ENCODE results near the gene LRFN3.
"Not testable (repeated sequence)": the region's sequence is repeated elsewhere in the genome, so short reads cannot be mapped to it uniquely, and the experiment has no call there.

Gene LRFN3, protein sequence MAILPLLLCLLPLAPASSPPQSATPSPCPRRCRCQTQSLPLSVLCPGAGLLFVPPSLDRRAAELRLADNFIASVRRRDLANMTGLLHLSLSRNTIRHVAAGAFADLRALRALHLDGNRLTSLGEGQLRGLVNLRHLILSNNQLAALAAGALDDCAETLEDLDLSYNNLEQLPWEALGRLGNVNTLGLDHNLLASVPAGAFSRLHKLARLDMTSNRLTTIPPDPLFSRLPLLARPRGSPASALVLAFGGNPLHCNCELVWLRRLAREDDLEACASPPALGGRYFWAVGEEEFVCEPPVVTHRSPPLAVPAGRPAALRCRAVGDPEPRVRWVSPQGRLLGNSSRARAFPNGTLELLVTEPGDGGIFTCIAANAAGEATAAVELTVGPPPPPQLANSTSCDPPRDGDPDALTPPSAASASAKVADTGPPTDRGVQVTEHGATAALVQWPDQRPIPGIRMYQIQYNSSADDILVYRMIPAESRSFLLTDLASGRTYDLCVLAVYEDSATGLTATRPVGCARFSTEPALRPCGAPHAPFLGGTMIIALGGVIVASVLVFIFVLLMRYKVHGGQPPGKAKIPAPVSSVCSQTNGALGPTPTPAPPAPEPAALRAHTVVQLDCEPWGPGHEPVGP

DNA sequence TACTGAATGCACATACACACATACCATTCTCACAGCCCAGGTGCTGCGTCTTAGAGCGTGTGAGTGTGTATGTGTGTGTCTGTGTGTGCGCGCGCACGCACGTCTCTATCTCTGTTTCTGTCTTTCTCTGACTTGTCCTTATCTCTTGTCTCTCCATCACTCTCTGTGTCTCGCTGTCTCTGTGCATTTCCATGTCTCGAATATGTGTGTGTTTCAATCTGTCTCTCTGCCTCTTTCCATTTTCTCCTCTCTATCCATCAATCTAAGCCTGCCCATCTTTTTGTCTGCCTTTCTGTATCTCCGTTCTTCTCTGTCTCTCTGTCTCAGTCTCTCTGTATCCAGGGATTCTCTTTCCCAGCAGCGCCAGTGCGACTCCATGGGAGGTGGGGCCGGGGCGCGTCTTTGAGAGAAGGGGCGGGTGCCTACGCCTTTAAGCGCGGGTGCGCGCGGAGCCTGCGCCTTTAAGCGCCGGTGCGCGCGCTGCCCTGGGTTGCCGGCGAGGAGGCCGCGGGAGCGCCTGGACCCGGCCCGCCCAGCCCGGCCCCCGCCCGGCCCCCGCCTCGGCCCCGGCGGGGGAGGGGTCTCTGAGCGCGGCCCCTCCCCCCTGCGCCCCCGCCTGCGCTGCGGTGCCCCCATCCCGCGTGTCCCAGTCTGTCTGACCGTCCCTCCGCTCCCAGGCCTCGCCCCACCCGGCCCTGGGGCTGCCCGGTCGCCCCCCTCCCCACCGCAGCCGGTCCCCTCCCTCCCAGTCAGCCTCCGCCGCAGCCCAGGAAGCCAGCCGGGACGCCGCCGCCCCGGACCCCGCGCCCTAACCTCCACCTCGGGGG, at the start of gene LRFN3:
TSS of gene LRFN3 (plus strand) at position 464 of the 827 bp plus-strand sequence. CDS start 3,052 bp downstream, outside the sequence.
- DNase-seq (ENCODE audit: low read depth in 2 of 2): peak; percentile 41 to 64

- DNase-seq (ENCODE audit: low read depth in 2 of 2): no peak
Observed at GRCh38 chr19:35887197-35887596, 49.0 kb upstream of the LRFN3 start.

DNA sequence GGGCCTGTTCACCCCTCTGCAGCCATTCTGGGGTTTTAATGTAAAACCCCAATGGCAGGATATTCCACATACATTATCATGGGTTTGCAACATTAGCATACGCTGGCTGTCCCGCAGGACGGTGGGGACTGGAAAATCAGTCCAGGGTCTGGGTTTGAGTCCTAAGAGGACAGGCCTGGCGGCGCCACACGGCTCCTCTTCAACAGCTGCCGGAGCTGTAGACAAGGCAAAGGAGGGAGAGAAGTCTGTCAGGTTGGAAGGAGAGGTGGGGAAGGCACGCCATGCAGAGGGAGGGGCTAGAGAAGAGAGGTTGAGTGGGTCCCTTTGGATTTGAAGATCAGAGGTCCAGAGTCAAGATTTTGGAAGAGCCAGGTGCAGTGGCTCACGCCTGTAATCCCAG, 47.8 kb upstream of the LRFN3 start:
- DNase-seq (ENCODE audit: low read depth in 2 of 2): no peak

- no peak for DNase-seq (ENCODE audit: low read depth in 2 of 2)
Observed at GRCh38 chr19:35889370-35890112, 46.6 kb upstream of the LRFN3 start.

DNA sequence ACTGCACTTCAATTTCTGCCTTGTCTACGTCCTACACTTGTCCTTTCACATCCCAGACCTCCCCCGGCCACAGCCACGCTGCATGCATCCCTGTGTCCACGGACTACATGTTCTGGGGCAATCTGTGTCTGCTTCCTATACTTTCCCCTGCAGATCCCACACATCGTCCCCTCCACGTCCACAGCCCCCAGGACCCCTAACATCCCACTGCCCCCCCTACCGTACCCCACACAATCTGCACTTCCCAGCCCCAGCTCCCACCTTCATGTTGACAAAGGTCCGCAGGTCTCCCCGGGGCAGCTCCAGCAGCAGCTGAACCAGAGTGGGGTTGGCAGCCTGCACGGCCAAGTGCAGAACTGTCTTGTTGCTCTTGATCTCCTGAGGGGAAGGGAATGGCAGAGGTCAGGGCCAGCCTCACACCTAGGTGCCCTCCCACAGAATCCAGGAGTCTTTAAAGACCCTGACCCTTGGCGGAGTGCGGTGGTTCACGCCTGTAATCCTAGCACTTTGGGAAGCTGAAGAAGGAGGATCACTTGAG, 46.0 kb upstream of the LRFN3 start:
- no peak for DNase-seq (ENCODE audit: low read depth in 2 of 2)

GRCh38 chr19:35891819-35892218, 44.4 kb upstream of the LRFN3 start:
- DNase-seq (ENCODE audit: low read depth in 2 of 2): not testable (repeated sequence)

- no peak for DNase-seq (ENCODE audit: low read depth in 2 of 2)
Observed at GRCh38 chr19:35894342-35894741, 41.8 kb upstream of the LRFN3 start.

GRCh38 chr19:35895911-35896642, 40.1 kb upstream of the LRFN3 start:
- DNase-seq (ENCODE audit: low read depth in 2 of 2): no peak

- DNase-seq (ENCODE audit: low read depth in 2 of 2): no peak
Observed at GRCh38 chr19:35896643-35897040, 39.5 kb upstream of the LRFN3 start.

DNA sequence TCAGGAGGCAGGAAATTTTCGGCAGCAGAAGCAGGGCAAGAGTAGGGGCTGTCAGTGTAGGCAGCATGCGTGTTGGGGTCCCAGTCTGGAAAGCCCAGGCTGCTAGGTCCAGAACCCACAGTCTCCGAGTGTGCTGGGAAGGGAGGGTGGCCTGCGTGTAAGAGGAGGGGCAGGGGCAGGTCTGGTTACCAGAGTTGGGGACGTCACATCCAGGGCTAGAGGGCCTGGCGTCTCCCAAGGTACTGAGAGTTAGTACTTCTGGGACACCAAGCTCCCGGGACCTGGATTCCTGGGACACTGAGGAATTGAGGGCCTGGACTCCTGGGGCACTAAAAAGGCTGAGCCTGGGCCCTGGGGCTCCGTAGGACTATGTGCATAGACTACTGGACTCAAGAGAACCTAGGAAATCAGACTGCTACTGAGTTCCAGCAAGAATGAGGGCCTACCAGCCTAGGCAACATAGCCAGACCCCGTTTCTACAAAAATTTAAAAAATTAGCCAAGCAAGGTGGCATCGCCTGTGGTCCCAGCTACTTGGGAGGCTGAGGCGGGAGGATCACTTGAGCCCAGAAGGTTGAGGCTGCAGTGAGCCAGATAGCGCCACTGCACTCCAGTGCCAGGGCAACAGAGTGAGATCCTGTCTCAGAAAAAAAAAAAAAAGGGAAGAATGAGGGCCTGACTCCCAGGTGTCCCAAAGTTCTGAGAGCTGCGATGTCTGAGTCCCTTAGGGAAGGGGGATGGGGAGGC, 38.3 kb upstream of the LRFN3 start:
- DNase-seq (ENCODE audit: low read depth in 2 of 2): no peak

DNA sequence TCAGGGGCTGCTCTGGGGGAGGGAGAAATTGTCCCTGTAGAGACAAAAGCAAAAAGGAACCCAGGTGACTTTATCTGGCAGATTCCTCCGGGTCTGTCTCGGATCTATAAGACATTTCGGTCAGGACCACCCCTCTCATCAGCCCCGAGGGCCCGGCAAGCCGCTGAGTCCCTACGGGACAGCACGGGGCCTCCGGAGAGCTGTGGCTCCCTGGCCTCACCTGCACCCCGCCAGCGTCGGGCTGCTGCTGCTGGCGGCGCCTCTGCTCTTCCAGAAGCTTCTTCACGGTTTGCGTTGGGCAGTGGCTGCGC, 37.7 kb upstream of the LRFN3 start:
- no peak for DNase-seq (ENCODE audit: low read depth in 2 of 2)

- peak; percentile 82 to 83 for DNase-seq (ENCODE audit: low read depth in 2 of 2)
Observed at GRCh38 chr19:35899547-35900214, 36.5 kb upstream of the LRFN3 start.

GRCh38 chr19:35901055-35901644, 35.0 kb upstream of the LRFN3 start:
- DNase-seq (ENCODE audit: low read depth in 2 of 2): no peak

GRCh38 chr19:35901854-35902661, 34.1 kb upstream of the LRFN3 start, which contains the start of gene HCST:
Gene HCST, plus strand, starts transcription at chr19:35902529. Its CDS starts 65 bp downstream, at chr19:35902594.
- DNase-seq (ENCODE audit: low read depth in 2 of 2): no peak

- no peak for DNase-seq (ENCODE audit: low read depth in 2 of 2)
Observed at GRCh38 chr19:35902870-35903475, 33.2 kb upstream of the LRFN3 start.

GRCh38 chr19:35903550-35904179, 32.5 kb upstream of the LRFN3 start:
- DNase-seq (ENCODE audit: low read depth in 2 of 2): peak; percentile 78 to 90
